ENCODE measurements around the gene LIFR. TPM values are rescaled to one million over a fixed set of nuclear protein-coding genes. Genes with fewer than 3 reads are reported as not detected.

Gene LIFR
- total RNA-seq, 1 experiment from 2014 or later: 7.6 TPM

DNA sequence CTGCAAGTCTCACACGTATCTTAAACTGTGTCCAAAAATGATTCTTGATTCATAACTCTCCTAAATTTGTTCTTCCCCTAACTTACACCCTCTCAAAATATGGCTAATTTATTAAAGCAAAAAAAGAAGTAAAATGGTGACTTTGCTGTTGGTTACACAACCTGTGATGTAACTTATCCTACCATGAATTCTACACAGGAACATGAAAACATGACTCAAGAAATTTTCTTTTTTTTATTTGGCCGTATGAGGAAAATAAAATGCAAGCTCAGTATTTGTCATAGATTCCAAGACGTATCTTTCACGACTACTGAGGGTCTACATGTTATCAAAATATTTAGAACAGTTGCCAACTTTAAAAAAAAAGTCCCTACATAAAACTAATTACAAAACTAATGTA, 9.2 kb downstream of the LIFR start:
- Mint-ChIP-seq H3K4me1 (ENCODE audit: low read depth, unreplicated experiment) (peaks cover 6% of the 10 kb centered on the region), H3K36me3 (ENCODE audit: insufficient read depth, unreplicated experiment) (no peaks in the 10 kb centered on the region), H3K4me3 (ENCODE audit: low read depth, unreplicated experiment) (no peak overlapping the region), H3K9me3 (ENCODE audit: low read depth, unreplicated experiment) (no peaks in the 10 kb centered on the region), H3K27ac (ENCODE audit: unreplicated experiment) (no peak overlapping the region), H3K27me3 (ENCODE audit: unreplicated experiment) (no peaks in the 10 kb centered on the region)
- no TSS peak for BruUV-seq (replicated peaks)
- TF ChIP-seq, protein P1, sequence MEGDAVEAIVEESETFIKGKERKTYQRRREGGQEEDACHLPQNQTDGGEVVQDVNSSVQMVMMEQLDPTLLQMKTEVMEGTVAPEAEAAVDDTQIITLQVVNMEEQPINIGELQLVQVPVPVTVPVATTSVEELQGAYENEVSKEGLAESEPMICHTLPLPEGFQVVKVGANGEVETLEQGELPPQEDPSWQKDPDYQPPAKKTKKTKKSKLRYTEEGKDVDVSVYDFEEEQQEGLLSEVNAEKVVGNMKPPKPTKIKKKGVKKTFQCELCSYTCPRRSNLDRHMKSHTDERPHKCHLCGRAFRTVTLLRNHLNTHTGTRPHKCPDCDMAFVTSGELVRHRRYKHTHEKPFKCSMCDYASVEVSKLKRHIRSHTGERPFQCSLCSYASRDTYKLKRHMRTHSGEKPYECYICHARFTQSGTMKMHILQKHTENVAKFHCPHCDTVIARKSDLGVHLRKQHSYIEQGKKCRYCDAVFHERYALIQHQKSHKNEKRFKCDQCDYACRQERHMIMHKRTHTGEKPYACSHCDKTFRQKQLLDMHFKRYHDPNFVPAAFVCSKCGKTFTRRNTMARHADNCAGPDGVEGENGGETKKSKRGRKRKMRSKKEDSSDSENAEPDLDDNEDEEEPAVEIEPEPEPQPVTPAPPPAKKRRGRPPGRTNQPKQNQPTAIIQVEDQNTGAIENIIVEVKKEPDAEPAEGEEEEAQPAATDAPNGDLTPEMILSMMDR (IDR thresholded peaks at IDR 0.05; ENCODE audit: unreplicated experiment): no peak
- DNase-seq: no peak
- intact Hi-C loops (cut with micrococcal nuclease; ENCODE audit: unreplicated experiment): no loop called here
- CTCF ChIA-PET: no interaction called here

DNA sequence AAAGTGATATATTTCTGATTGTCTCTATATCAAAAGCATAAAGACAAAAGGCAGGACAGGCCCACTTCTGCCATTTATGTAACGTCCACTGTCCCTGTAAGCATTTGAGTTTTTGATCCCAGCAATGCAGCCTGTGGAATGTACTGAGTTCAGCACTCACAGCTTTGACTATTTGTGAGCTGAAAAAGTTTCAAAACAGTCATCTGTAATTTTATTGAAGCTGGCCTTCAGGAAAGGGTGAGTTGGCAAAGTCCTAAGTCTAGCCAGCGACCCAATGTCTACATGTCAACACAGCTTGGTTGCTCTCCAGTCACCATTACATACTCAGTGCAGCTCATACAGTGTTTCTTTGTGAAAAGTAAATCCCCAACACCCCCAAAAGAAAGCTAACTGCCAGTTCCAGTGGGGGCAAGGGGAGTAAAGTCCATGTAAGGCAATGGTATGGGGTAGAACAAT, 9.7 kb downstream of the LIFR start:
- TF ChIP-seq, protein P1 (IDR thresholded peaks at IDR 0.05; ENCODE audit: unreplicated experiment): no peak
- BruUV-seq (replicated peaks): no TSS peak
- H3K27ac Mint-ChIP-seq (ENCODE audit: unreplicated experiment): no peak overlapping the region
- CTCF ChIA-PET: no interaction called here
- DNase-seq: no peak
- intact Hi-C loops (cut with micrococcal nuclease; ENCODE audit: unreplicated experiment): no loop called here
- no peak overlapping the region for H3K4me3 Mint-ChIP-seq (ENCODE audit: low read depth, unreplicated experiment)
- H3K36me3 Mint-ChIP-seq (ENCODE audit: insufficient read depth, unreplicated experiment): no peaks in the 10 kb centered on the region
- no peaks in the 10 kb centered on the region for H3K27me3 Mint-ChIP-seq (ENCODE audit: unreplicated experiment)
- peaks cover 6% of the 10 kb centered on the region for H3K4me1 Mint-ChIP-seq (ENCODE audit: low read depth, unreplicated experiment)
- H3K9me3 Mint-ChIP-seq (ENCODE audit: low read depth, unreplicated experiment): no peaks in the 10 kb centered on the region

DNA sequence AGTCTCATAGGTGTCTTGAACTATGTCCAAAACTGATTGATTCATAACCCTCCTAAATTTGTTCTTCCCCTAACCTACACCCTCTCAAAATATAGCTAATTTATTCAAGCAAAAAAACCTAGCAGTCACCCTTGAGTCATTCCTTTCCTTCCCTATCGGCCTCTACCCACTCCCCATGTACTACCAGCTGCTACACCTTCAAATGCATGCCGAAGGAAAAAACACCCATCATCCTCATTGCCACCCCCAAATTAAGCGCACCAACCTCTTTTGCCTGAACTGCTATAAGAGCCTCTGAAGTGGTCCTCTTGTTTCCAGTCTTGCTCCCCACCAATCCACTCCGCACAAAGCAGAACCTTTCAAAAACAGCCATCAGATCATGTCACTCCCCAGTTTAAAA, 12.6 kb downstream of the LIFR start:
- no peak for DNase-seq
- intact Hi-C loops (cut with micrococcal nuclease; ENCODE audit: unreplicated experiment): no loop called here
- Mint-ChIP-seq H3K27me3 (ENCODE audit: unreplicated experiment) (no peaks in the 10 kb centered on the region), H3K4me1 (ENCODE audit: low read depth, unreplicated experiment) (no peaks in the 10 kb centered on the region), H3K4me3 (ENCODE audit: low read depth, unreplicated experiment) (no peak overlapping the region), H3K36me3 (ENCODE audit: insufficient read depth, unreplicated experiment) (no peaks in the 10 kb centered on the region), H3K27ac (ENCODE audit: unreplicated experiment) (no peak overlapping the region), H3K9me3 (ENCODE audit: low read depth, unreplicated experiment) (no peaks in the 10 kb centered on the region)
- no TSS peak for BruUV-seq (replicated peaks)
- TF ChIP-seq, protein P1 (IDR thresholded peaks at IDR 0.05; ENCODE audit: unreplicated experiment): no peak
- CTCF ChIA-PET: no interaction called here

DNA sequence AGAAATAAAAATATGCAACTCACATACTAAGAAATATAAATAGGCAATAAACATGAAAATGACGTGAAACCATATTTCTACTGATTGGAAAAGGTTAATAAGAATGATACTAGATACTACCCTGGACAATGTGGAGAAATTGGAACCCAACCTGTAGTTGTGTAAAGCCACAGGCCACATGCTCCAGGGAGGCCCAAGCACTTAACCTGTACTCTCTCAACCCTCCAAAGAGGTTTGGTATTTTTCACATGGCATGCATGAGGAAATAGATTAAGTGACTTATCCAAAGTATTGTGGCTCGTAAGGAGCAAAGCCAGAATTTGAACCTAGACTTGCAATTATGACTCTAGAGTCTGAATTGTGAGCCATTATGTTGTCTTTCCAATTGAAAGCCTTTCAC, 13.4 kb downstream of the LIFR start:
- H3K4me3 Mint-ChIP-seq (ENCODE audit: low read depth, unreplicated experiment): no peak overlapping the region
- no peaks in the 10 kb centered on the region for H3K4me1 Mint-ChIP-seq (ENCODE audit: low read depth, unreplicated experiment)
- TF ChIP-seq, protein P1 (IDR thresholded peaks at IDR 0.05; ENCODE audit: unreplicated experiment): no peak
- H3K27me3 Mint-ChIP-seq (ENCODE audit: unreplicated experiment): no peaks in the 10 kb centered on the region
- no peak overlapping the region for H3K27ac Mint-ChIP-seq (ENCODE audit: unreplicated experiment)
- BruUV-seq (replicated peaks): no TSS peak
- no peak for DNase-seq
- intact Hi-C loops (cut with micrococcal nuclease; ENCODE audit: unreplicated experiment): no loop called here
- CTCF ChIA-PET: no interaction called here
- no peaks in the 10 kb centered on the region for H3K9me3 Mint-ChIP-seq (ENCODE audit: low read depth, unreplicated experiment)
- H3K36me3 Mint-ChIP-seq (ENCODE audit: insufficient read depth, unreplicated experiment): no peaks in the 10 kb centered on the region

Measured in Calu3 (cell line).